Measurements from ENCODE around the gene MAN1C1.

Gene MAN1C1

GRCh38 chr1:25744636-25745425, 128.2 kb downstream of the MAN1C1 start:
- H3K27me3 ChIP-seq (ENCODE audit: insufficient read depth, low read length, poor library complexity): peaks cover 30% of the 10 kb centered on the region
- H3K27ac ChIP-seq (ENCODE audit: low read length): no peak overlapping the region
- H3K4me2 ChIP-seq (ENCODE audit: insufficient read depth, low read length): no peak overlapping the region
- H3K79me2 ChIP-seq (ENCODE audit: insufficient read depth, low read length): no peaks in the 10 kb centered on the region
- TF ChIP-seq, protein P1, sequence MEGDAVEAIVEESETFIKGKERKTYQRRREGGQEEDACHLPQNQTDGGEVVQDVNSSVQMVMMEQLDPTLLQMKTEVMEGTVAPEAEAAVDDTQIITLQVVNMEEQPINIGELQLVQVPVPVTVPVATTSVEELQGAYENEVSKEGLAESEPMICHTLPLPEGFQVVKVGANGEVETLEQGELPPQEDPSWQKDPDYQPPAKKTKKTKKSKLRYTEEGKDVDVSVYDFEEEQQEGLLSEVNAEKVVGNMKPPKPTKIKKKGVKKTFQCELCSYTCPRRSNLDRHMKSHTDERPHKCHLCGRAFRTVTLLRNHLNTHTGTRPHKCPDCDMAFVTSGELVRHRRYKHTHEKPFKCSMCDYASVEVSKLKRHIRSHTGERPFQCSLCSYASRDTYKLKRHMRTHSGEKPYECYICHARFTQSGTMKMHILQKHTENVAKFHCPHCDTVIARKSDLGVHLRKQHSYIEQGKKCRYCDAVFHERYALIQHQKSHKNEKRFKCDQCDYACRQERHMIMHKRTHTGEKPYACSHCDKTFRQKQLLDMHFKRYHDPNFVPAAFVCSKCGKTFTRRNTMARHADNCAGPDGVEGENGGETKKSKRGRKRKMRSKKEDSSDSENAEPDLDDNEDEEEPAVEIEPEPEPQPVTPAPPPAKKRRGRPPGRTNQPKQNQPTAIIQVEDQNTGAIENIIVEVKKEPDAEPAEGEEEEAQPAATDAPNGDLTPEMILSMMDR (IDR thresholded peaks at IDR 0.05; ENCODE audit: borderline replicate concordance, extremely low read depth, low read length, poor library complexity, severe bottlenecking): no peak
- no peak for TF ChIP-seq EZH2 (IDR thresholded peaks at IDR 0.05; ENCODE audit: borderline replicate concordance, low read depth, low read length, severe bottlenecking)
- no peaks in the 10 kb centered on the region for H3K4me1 ChIP-seq (ENCODE audit: insufficient read depth, low read length)
- no peaks in the 10 kb centered on the region for H3K36me3 ChIP-seq (ENCODE audit: insufficient read depth, low read length)
- H4K20me1 ChIP-seq (ENCODE audit: insufficient read depth, low read length): peaks cover 19% of the 10 kb centered on the region
- no peaks in the 10 kb centered on the region for H3K9me3 ChIP-seq (ENCODE audit: insufficient read depth, low read length, severe bottlenecking)
- no peak overlapping the region for H2AFZ ChIP-seq (ENCODE audit: low read depth, low read length)
- no peak overlapping the region for H3K9ac ChIP-seq (ENCODE audit: low read depth, low read length)
- no peak for ATAC-seq (ENCODE audit: insufficient read depth, low read depth)
- no peak overlapping the region for H3K4me3 ChIP-seq (ENCODE audit: low read depth in 1 of 2, low read length in 2 of 2)
- DNase-seq: no peak

- H3K36me3 ChIP-seq (ENCODE audit: insufficient read depth, low read length): no peaks in the 10 kb centered on the region
- no peak overlapping the region for H2AFZ ChIP-seq (ENCODE audit: low read depth, low read length)
- TF ChIP-seq, protein P1 (IDR thresholded peaks at IDR 0.05; ENCODE audit: borderline replicate concordance, extremely low read depth, low read length, poor library complexity, severe bottlenecking): no peak
- TF ChIP-seq EZH2 (IDR thresholded peaks at IDR 0.05; ENCODE audit: borderline replicate concordance, low read depth, low read length, severe bottlenecking): no peak
- no peak overlapping the region for H3K4me3 ChIP-seq (ENCODE audit: low read depth in 1 of 2, low read length in 2 of 2)
- H3K27ac ChIP-seq (ENCODE audit: low read length): no peak overlapping the region
- no peaks in the 10 kb centered on the region for H3K79me2 ChIP-seq (ENCODE audit: insufficient read depth, low read length)
- H4K20me1 ChIP-seq (ENCODE audit: insufficient read depth, low read length): peaks cover 16% of the 10 kb centered on the region
- ATAC-seq (ENCODE audit: insufficient read depth, low read depth) (no peak), DNase-seq (no peak)
- H3K27me3 ChIP-seq (ENCODE audit: insufficient read depth, low read length, poor library complexity): peaks cover 28% of the 10 kb centered on the region
- H3K4me1 ChIP-seq (ENCODE audit: insufficient read depth, low read length): no peaks in the 10 kb centered on the region
- H3K9me3 ChIP-seq (ENCODE audit: insufficient read depth, low read length, severe bottlenecking): no peaks in the 10 kb centered on the region
- no peak overlapping the region for H3K9ac ChIP-seq (ENCODE audit: low read depth, low read length)
- no peak overlapping the region for H3K4me2 ChIP-seq (ENCODE audit: insufficient read depth, low read length)
Observed at GRCh38 chr1:25746299-25747045, 129.9 kb downstream of the MAN1C1 start.

GRCh38 chr1:25747046-25747719, 130.6 kb downstream of the MAN1C1 start:
- no peak overlapping the region for H3K4me3 ChIP-seq (ENCODE audit: low read depth in 1 of 2, low read length in 2 of 2)
- no peak overlapping the region for H3K4me2 ChIP-seq (ENCODE audit: insufficient read depth, low read length)
- H3K4me1 ChIP-seq (ENCODE audit: insufficient read depth, low read length): no peaks in the 10 kb centered on the region
- ATAC-seq (ENCODE audit: insufficient read depth, low read depth): no peak
- no peaks in the 10 kb centered on the region for H3K9me3 ChIP-seq (ENCODE audit: insufficient read depth, low read length, severe bottlenecking)
- TF ChIP-seq EZH2 (IDR thresholded peaks at IDR 0.05; ENCODE audit: borderline replicate concordance, low read depth, low read length, severe bottlenecking): no peak
- TF ChIP-seq, protein P1 (IDR thresholded peaks at IDR 0.05; ENCODE audit: borderline replicate concordance, extremely low read depth, low read length, poor library complexity, severe bottlenecking): no peak
- H4K20me1 ChIP-seq (ENCODE audit: insufficient read depth, low read length): peaks cover 15% of the 10 kb centered on the region
- DNase-seq: no peak
- H3K9ac ChIP-seq (ENCODE audit: low read depth, low read length): no peak overlapping the region
- no peak overlapping the region for H3K27ac ChIP-seq (ENCODE audit: low read length)
- H3K36me3 ChIP-seq (ENCODE audit: insufficient read depth, low read length): no peaks in the 10 kb centered on the region
- no peak overlapping the region for H2AFZ ChIP-seq (ENCODE audit: low read depth, low read length)
- H3K79me2 ChIP-seq (ENCODE audit: insufficient read depth, low read length): no peaks in the 10 kb centered on the region
- H3K27me3 ChIP-seq (ENCODE audit: insufficient read depth, low read length, poor library complexity): peaks cover 24% of the 10 kb centered on the region
